Stromal cell of bone marrow (primary cell): ENCODE measurements around the gene SUN1.
"Not testable (repeated sequence)": the region's sequence is repeated elsewhere in the genome, so short reads cannot be mapped to it uniquely, and the experiment has no call there.

Source experiments
- DNase-seq: peaks from one replicate; pipeline ENCODE4 v3.0.0-alpha.2; 2012; ENCODE audit warnings: low read depth

SUN1 gene

GRCh38 chr7:907158-907980, 75.1 kb downstream of the SUN1 start:
- DNase-seq = no peak

- DNase-seq = no peak
Observed at GRCh38 chr7:908159-908581, 75.9 kb downstream of the SUN1 start.

- DNase-seq = not testable (repeated sequence)
Observed at GRCh38 chr7:908591-909357, 76.5 kb downstream of the SUN1 start.

- DNase-seq = no peak
Observed at GRCh38 chr7:909358-910329, 77.4 kb downstream of the SUN1 start.

- no peak for DNase-seq
Observed at GRCh38 chr7:910441-910861, 78.2 kb downstream of the SUN1 start.

- no peak for DNase-seq
Observed at GRCh38 chr7:910931-911431, 78.7 kb downstream of the SUN1 start.

- DNase-seq = no peak
Observed at GRCh38 chr7:911791-912480, 79.7 kb downstream of the SUN1 start.

- DNase-seq = no peak
Observed at GRCh38 chr7:913736-914520, 81.7 kb downstream of the SUN1 start.

GRCh38 chr7:914521-915194, 82.4 kb downstream of the SUN1 start:
- DNase-seq = no peak

GRCh38 chr7:915291-916218, 83.3 kb downstream of the SUN1 start:
- DNase-seq = no peak

- no peak for DNase-seq
Observed at GRCh38 chr7:916291-916941, 84.1 kb downstream of the SUN1 start.

GRCh38 chr7:917255-918117, 85.2 kb downstream of the SUN1 start:
- no peak for DNase-seq

GRCh38 chr7:918118-918425, 85.8 kb downstream of the SUN1 start:
- DNase-seq = no peak

GRCh38 chr7:918441-919113, 86.3 kb downstream of the SUN1 start:
- no peak for DNase-seq

GRCh38 chr7:919114-919442, 86.8 kb downstream of the SUN1 start:
- no peak for DNase-seq

- DNase-seq = no peak
Observed at GRCh38 chr7:919924-920341, 87.7 kb downstream of the SUN1 start.
